Subcutaneous adipose tissue (tissue), 4 donors: ENCODE results near the gene LCN12. TPM values are rescaled to one million over a fixed set of nuclear protein-coding genes. Genes with fewer than 3 reads are reported as not detected.

Experiments
- CTCF ChIP-seq: fragments of 450-650 bp; IDR thresholded peaks from one replicate; pipeline ENCODE4 v1.5.1; 2016; ENCODE audit warnings: low read depth, mild to moderate bottlenecking, control low read depth, antibody characterized with exemption, moderate library complexity
- total RNA-seq, 4 donors: library from RNA; depleted of rRNA; stranded (reverse); fragments of >200 nt; gene quantifications; one replicate each; pipeline ENCODE4 v1.1.0, GENCODE V29; 2016

Gene LCN12
- total RNA-seq, 4 donors from 2014 or later, result not detected

GRCh38 chr9:136913701-136914438 is 38.2 kb upstream of the LCN12 start:
- no peak for TF ChIP-seq CTCF

- no peak for TF ChIP-seq CTCF
Measured at GRCh38 chr9:136915632-136916329, 36.3 kb upstream of the LCN12 start.

- TF ChIP-seq CTCF, result no peak
Measured at GRCh38 chr9:136916330-136917184, 35.5 kb upstream of the LCN12 start.

- no peak for TF ChIP-seq CTCF
Measured at GRCh38 chr9:136917902-136918301, 34.2 kb upstream of the LCN12 start.

GRCh38 chr9:136920069-136920468 is 32.0 kb upstream of the LCN12 start:
- no peak for TF ChIP-seq CTCF

- no peak for TF ChIP-seq CTCF
Measured at GRCh38 chr9:136920734-136921231, 31.3 kb upstream of the LCN12 start.
